GM13977 (cell line): ENCODE data around the gene ACP3.
A peak's percentile ranks its signal among the peaks of the same experiment; 100 is the strongest.
"Not testable (repeated sequence)": the region's sequence is repeated elsewhere in the genome, so short reads cannot be mapped to it uniquely, and the experiment has no call there.

ENCODE experiments used
- DNase-seq: peaks from one replicate; pipeline ENCODE4 v3.0.0; 2012; ENCODE audit warnings: low spot score
- CTCF ChIP-seq: IDR thresholded peaks from 2 replicates; pipeline ENCODE4 v1.5.1; 2012; ENCODE audit warnings: mild to moderate bottlenecking, control low read depth; ENCODE audit not compliant: insufficient read depth; ENCODE audit errors: extremely low read depth, missing control alignments
- in situ Hi-C: fragments of 300-500 bp; cut with MboI; formaldehyde crosslinking; loops from one replicate; pipeline ENCODE4 v1.12.0; 2022; ENCODE audit warnings: low sequenced_read_pairs, low pct_unique_long_range_greater_than_20kb, mixed read lengths, inconsistent platforms; ENCODE audit not compliant: unreplicated experiment

ACP3 gene

GRCh38 chr3:132382688-132383194 is 65.5 kb downstream of the ACP3 start:
- in situ Hi-C loops = no loop called here
- no peak for TF ChIP-seq CTCF
- no peak for DNase-seq

- no peak for DNase-seq
- TF ChIP-seq CTCF = no peak
- in situ Hi-C loops = no loop called here
Measured at GRCh38 chr3:132386259-132386658, 69.1 kb downstream of the ACP3 start.

GRCh38 chr3:132392675-132393074 is 75.5 kb downstream of the ACP3 start:
- peak; percentile 37 for DNase-seq
- in situ Hi-C loops = not testable (repeated sequence)

GRCh38 chr3:132394320-132394719 is 77.1 kb downstream of the ACP3 start:
- DNase-seq = no peak
- in situ Hi-C loops = no loop called here
- no peak for TF ChIP-seq CTCF

GRCh38 chr3:132395126-132395525 is 77.9 kb downstream of the ACP3 start:
- in situ Hi-C loops = no loop called here
- DNase-seq = no peak
- TF ChIP-seq CTCF = no peak

GRCh38 chr3:132396255-132396654 is 79.0 kb downstream of the ACP3 start:
- TF ChIP-seq CTCF = no peak
- no peak for DNase-seq
- in situ Hi-C loops = no loop called here

GRCh38 chr3:132396776-132397175 is 79.6 kb downstream of the ACP3 start:
- DNase-seq, in situ Hi-C loops: not testable (repeated sequence)

- DNase-seq = peak; percentile 74
- in situ Hi-C loops = no loop called here
- peak; percentile 89 for TF ChIP-seq CTCF
Measured at GRCh38 chr3:132399054-132399929, 82.1 kb downstream of the ACP3 start.
